GM21528 (cell line): Measurements from ENCODE around the gene NCK1.
"Not testable (repeated sequence)": the region's sequence is repeated elsewhere in the genome, so short reads cannot be mapped to it uniquely, and the experiment has no call there.

ENCODE experiments used
- ATAC-seq: cut with Tn5 transposase; IDR thresholded peaks from one replicate; pipeline ENCODE4 v1.9.1; 2021; ENCODE audit warnings: mild to moderate bottlenecking, moderate library complexity; ENCODE audit not compliant: unreplicated experiment, low FRiP score

Gene NCK1

GRCh38 chr3:136979204-136979603 is 117.2 kb downstream of the NCK1 start:
- no peak for ATAC-seq

GRCh38 chr3:136979684-136980083 is 117.7 kb downstream of the NCK1 start:
- no peak for ATAC-seq

GRCh38 chr3:136982033-136982432 is 120.0 kb downstream of the NCK1 start:
- ATAC-seq = no peak

DNA sequence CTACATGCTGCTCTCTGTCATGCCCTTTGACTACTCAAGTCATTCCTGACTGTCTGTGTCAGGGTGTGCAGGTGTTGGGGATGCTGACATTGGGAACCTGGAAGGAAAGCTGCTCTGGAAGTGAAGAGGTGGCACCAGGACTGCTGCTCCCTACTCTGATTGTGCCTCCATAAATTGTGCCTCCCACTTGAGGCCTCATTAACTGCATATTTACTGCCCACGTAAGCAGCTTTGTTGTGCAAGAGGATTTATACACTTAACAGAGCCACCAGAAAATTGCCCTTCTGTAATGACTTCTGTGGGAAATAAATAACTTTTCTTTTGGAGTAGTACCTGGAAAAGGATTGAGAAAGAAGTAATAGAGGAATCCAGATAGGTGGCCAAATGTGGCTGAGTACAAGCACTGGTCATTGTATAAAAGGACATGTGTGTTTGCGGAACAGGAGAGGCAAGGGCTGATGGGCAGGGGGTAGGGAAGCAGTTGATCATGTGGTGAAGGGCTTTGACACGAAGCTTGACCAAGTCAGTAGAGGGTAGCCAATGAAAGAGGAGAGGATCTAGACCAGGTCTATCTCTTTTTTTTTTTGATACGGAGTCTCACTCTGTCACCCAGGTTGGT is 120.6 kb downstream of the NCK1 start:
- no peak for ATAC-seq

GRCh38 chr3:136984837-136985236 is 122.8 kb downstream of the NCK1 start:
- no peak for ATAC-seq

GRCh38 chr3:136987398-136987980 is 125.5 kb downstream of the NCK1 start:
- ATAC-seq = not testable (repeated sequence)

- ATAC-seq = no peak
These were observed 126.6 kb downstream of the NCK1 start for GRCh38 chr3:136988651-136989050.

GRCh38 chr3:136989781-136990524 is 127.9 kb downstream of the NCK1 start:
- ATAC-seq = no peak

DNA sequence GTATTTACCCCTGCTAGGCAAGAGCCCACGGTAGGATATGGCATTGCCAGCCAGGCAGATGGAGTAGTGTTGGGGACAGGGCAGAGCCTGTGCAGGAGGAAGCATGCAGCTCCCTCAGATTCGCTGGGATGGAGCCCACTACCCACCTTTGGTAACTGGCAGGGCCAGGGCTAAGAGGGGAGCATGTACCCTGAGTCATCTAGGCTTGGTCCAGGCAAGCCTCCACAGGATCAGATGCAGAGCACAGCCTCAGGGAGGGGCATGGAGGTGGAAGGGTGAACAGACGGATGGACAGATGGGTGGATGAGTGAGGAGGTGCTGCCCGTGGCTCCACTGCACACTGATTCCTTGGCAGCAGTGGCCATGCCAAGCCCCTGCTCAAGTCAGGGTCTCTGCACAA is 128.8 kb downstream of the NCK1 start:
- ATAC-seq = no peak

- ATAC-seq = no peak
These were observed 130.1 kb downstream of the NCK1 start for GRCh38 chr3:136992115-136992514.

GRCh38 chr3:136994772-136995516 is 132.9 kb downstream of the NCK1 start:
- ATAC-seq = no peak

DNA sequence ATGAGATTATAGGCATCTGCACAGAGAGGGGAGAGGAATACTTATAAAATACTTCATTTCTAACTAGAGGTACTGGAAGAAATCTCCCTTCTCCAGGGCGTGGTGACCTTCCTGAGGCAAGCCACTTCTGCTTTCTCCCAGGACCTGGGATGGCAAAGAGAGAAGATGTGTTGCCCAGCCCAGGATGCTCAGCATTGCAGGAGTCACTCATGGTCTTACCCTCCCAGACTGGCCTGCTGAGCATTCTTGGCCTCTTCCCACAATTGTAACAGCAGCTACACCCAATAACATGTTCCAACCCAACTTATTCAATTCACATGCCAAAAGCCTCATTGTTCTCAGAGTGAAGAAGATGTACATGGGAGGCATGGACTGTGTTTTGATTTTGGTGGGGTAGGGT is 133.6 kb downstream of the NCK1 start:
- no peak for ATAC-seq
